SK-N-SH (cell line): ENCODE measurements around the gene DSCAM.

Source experiments
- FOSL2 ChIP-seq: IDR thresholded peaks from 2 replicates; pipeline ENCODE4 v1.4.0; 2012; ENCODE audit warnings: low read depth, mild to moderate bottlenecking, moderate library complexity, borderline replicate concordance
- FOXM1 ChIP-seq: IDR thresholded peaks from 2 replicates; pipeline ENCODE4 v1.4.0; 2012; ENCODE audit warnings: low read depth, mild to moderate bottlenecking
- GABPA ChIP-seq: IDR thresholded peaks from 2 replicates; pipeline ENCODE4 v1.4.0; 2012; ENCODE audit warnings: low read depth, mild to moderate bottlenecking
- JUND ChIP-seq: IDR thresholded peaks from 2 replicates; pipeline ENCODE4 v1.4.0; 2012
- NRF1 ChIP-seq: IDR thresholded peaks from 2 replicates; pipeline ENCODE4 v1.6.1; 2012; ENCODE audit warnings: low read depth, mild to moderate bottlenecking, low read length
- RCOR1 ChIP-seq: fragments of 150-350 bp; IDR thresholded peaks from 2 replicates; pipeline ENCODE4 v1.6.1; 2017; ENCODE audit warnings: antibody characterized with exemption, low read length
- RFX5 ChIP-seq: IDR thresholded peaks from 2 replicates; pipeline ENCODE4 v1.6.1; 2012; ENCODE audit warnings: mild to moderate bottlenecking, improper control_type of control experiment, low read length
- TAF1 ChIP-seq: IDR thresholded peaks from 2 replicates; pipeline ENCODE4 v1.6.1; 2012; ENCODE audit warnings: low read depth, mild to moderate bottlenecking, low read length, moderate library complexity, borderline replicate concordance
- TF ChIP-seq, protein P1 (sequence below): fragments of 200-600 bp; sonication (generic); IDR thresholded peaks from 2 replicates; pipeline ENCODE4 v1.6.1; 2017; ENCODE audit warnings: antibody characterized with exemption, mild to moderate bottlenecking, moderate library complexity
- TF ChIP-seq, protein P2 (sequence below): IDR thresholded peaks from 2 replicates; pipeline ENCODE4 v1.6.1; 2012; ENCODE audit warnings: mild to moderate bottlenecking, low read depth, low read length, moderate library complexity
- TF ChIP-seq, protein P3 (sequence below): fragments of 150-350 bp; IDR thresholded peaks from 2 replicates; pipeline ENCODE4 v1.6.1; 2017; ENCODE audit warnings: antibody characterized with exemption, low read length, low read depth, borderline replicate concordance
- TF ChIP-seq, protein P4 (sequence below): IDR thresholded peaks from 2 replicates; pipeline ENCODE4; 2012

DNA sequence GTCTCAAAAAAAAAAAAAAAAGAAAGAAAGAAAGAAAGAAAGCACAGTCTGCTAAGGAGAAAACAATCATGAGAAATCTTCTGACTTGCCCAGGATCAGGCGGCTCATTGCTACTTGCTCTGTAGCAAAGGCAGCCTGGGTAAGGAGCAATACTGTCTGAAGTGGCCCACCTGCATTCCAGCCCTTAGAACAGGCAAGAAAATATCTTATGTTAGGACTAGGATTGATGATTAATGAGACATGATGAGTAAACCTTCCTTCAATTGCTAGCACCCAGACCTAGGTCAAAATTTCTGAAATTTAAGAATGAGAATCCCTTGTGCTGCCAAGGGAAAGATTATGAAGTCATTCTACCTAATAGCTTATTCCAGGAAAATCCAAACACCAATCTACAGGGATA lies 140.8 kb downstream of the DSCAM start:
- TF ChIP-seq, protein P1, sequence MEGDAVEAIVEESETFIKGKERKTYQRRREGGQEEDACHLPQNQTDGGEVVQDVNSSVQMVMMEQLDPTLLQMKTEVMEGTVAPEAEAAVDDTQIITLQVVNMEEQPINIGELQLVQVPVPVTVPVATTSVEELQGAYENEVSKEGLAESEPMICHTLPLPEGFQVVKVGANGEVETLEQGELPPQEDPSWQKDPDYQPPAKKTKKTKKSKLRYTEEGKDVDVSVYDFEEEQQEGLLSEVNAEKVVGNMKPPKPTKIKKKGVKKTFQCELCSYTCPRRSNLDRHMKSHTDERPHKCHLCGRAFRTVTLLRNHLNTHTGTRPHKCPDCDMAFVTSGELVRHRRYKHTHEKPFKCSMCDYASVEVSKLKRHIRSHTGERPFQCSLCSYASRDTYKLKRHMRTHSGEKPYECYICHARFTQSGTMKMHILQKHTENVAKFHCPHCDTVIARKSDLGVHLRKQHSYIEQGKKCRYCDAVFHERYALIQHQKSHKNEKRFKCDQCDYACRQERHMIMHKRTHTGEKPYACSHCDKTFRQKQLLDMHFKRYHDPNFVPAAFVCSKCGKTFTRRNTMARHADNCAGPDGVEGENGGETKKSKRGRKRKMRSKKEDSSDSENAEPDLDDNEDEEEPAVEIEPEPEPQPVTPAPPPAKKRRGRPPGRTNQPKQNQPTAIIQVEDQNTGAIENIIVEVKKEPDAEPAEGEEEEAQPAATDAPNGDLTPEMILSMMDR, result no peak
- TF ChIP-seq RCOR1 (no peak), FOSL2 (no peak), JUND (no peak), GABPA (no peak), TAF1 (no peak), NRF1 (no peak), FOXM1 (no peak), RFX5 (no peak)
- TF ChIP-seq, protein P2, sequence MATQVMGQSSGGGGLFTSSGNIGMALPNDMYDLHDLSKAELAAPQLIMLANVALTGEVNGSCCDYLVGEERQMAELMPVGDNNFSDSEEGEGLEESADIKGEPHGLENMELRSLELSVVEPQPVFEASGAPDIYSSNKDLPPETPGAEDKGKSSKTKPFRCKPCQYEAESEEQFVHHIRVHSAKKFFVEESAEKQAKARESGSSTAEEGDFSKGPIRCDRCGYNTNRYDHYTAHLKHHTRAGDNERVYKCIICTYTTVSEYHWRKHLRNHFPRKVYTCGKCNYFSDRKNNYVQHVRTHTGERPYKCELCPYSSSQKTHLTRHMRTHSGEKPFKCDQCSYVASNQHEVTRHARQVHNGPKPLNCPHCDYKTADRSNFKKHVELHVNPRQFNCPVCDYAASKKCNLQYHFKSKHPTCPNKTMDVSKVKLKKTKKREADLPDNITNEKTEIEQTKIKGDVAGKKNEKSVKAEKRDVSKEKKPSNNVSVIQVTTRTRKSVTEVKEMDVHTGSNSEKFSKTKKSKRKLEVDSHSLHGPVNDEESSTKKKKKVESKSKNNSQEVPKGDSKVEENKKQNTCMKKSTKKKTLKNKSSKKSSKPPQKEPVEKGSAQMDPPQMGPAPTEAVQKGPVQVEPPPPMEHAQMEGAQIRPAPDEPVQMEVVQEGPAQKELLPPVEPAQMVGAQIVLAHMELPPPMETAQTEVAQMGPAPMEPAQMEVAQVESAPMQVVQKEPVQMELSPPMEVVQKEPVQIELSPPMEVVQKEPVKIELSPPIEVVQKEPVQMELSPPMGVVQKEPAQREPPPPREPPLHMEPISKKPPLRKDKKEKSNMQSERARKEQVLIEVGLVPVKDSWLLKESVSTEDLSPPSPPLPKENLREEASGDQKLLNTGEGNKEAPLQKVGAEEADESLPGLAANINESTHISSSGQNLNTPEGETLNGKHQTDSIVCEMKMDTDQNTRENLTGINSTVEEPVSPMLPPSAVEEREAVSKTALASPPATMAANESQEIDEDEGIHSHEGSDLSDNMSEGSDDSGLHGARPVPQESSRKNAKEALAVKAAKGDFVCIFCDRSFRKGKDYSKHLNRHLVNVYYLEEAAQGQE, result no peak
- TF ChIP-seq, protein P3, sequence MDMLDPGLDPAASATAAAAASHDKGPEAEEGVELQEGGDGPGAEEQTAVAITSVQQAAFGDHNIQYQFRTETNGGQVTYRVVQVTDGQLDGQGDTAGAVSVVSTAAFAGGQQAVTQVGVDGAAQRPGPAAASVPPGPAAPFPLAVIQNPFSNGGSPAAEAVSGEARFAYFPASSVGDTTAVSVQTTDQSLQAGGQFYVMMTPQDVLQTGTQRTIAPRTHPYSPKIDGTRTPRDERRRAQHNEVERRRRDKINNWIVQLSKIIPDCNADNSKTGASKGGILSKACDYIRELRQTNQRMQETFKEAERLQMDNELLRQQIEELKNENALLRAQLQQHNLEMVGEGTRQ, result no peak
- TF ChIP-seq, protein P4, sequence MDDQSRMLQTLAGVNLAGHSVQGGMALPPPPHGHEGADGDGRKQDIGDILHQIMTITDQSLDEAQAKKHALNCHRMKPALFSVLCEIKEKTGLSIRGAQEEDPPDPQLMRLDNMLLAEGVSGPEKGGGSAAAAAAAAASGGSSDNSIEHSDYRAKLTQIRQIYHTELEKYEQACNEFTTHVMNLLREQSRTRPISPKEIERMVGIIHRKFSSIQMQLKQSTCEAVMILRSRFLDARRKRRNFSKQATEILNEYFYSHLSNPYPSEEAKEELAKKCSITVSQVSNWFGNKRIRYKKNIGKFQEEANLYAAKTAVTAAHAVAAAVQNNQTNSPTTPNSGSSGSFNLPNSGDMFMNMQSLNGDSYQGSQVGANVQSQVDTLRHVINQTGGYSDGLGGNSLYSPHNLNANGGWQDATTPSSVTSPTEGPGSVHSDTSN, result no peak
